ENCODE data around the gene FCF1. TPM values are rescaled to one million over a fixed set of nuclear protein-coding genes. Genes with fewer than 3 reads are reported as not detected.

The FCF1 gene
- total and polyA plus RNA-seq, 2 of the 4 experiments (the other 2 are of a cell fraction): 37.1 to 45.5 TPM

- no TSS peak for BruUV-seq (replicated peaks)
- H2BK15ac ChIP-seq (ENCODE audit: low read depth, low read length): no peak overlapping the region
Observed at GRCh38 chr14:74675219-74675618, 37.7 kb upstream of the FCF1 start.

More at GRCh38 chr14:74675219-74675618, 37.7 kb upstream of the FCF1 start:
- Histone ChIP-seq H3K4me1 (ENCODE audit: control insufficient read depth, insufficient read depth, low read length) (peaks cover 6% of the 10 kb centered on the region), H3K4me3 (ENCODE audit: insufficient read depth, low read depth, low read length) (no peak overlapping the region), H4K5ac (ENCODE audit: low read depth, low read length) (no peak overlapping the region), H2AK5ac (ENCODE audit: low read depth, low read length) (no peak overlapping the region), H3K9me3 (ENCODE audit: control insufficient read depth, insufficient read depth, low read length) (no peaks in the 10 kb centered on the region), H3K18ac (ENCODE audit: low read depth, low read length) (no peak overlapping the region), H3K9me1 (ENCODE audit: insufficient read depth, low read length) (peaks cover 3% of the 10 kb centered on the region; the same call in 1 of the 2 replicates), H3K23ac (ENCODE audit: low read depth, low read length) (no peak overlapping the region), H3K4me2 (ENCODE audit: low read depth, low read length) (no peak overlapping the region), H3K27me3 (ENCODE audit: control insufficient read depth, insufficient read depth, low read length) (no peaks in the 10 kb centered on the region), H4K8ac (ENCODE audit: low read depth in 2 of 2, low read length in 2 of 2) (no peak overlapping the region), H3K9ac (ENCODE audit: low read depth, low read length) (no peak overlapping the region), H2AFZ (replicated peaks; ENCODE audit: low read length, poor library complexity) (no peak overlapping the region), H3K56ac (ENCODE audit: extremely low read depth, insufficient read depth, low read length) (no peak overlapping the region), H2BK5ac (ENCODE audit: low read depth, low read length, poor library complexity, severe bottlenecking) (no peak overlapping the region), H3K4ac (ENCODE audit: low read depth, low read length) (no peak overlapping the region), H2AK9ac (replicated peaks; ENCODE audit: low read depth, low read length, poor library complexity) (no peak overlapping the region), H4K91ac (ENCODE audit: insufficient read depth, low read depth, low read length) (no peak overlapping the region), H2BK20ac (ENCODE audit: low read depth, low read length) (no peak overlapping the region), H4K20me1 (ENCODE audit: insufficient read depth, low read length) (no peaks in the 10 kb centered on the region), H2BK120ac (ENCODE audit: low read depth, low read length) (no peak overlapping the region), H3K14ac (replicated peaks; ENCODE audit: low read depth, low read length) (no peak overlapping the region), H3K36me3 (ENCODE audit: control insufficient read depth, insufficient read depth, low read length) (peaks cover 27% of the 10 kb centered on the region), H3K79me1 (ENCODE audit: low read depth in 1 of 2, low read length in 2 of 2) (peaks cover 9 to 19% of the 10 kb centered on the region in 2 experiments; a peak in 3 of 4 replicates), H3K27ac (ENCODE audit: insufficient read depth, low read length) (no peak overlapping the region)
- ChIA-PET CTCF (no interaction called here), POLR2A (ENCODE audit: unreplicated experiment) (no interaction called here)
- dilution Hi-C loops (cut with HindIII; ENCODE audit: low sequenced_read_pairs, unreplicated experiment) (no loop called here), in situ Hi-C loops (cut with MboI; ENCODE audit: low sequenced_read_pairs) (no loop called here), intact Hi-C loops (cut with micrococcal nuclease) (no loop called here)
- DNase-seq (no peak), ATAC-seq (ENCODE audit: low read depth) (no peak)
- no peak for TF ChIP-seq NFE2L2 (IDR thresholded peaks at IDR 0.05; ENCODE audit: low read depth, low read length)
- no peak for TF ChIP-seq SMC3 (IDR thresholded peaks at IDR 0.05; ENCODE audit: low read depth, low read length)
- no peak for TF ChIP-seq POLR2A (IDR thresholded peaks at IDR 0.05; ENCODE audit: low read depth, low read length)
- TF ChIP-seq BHLHE40 (IDR thresholded peaks at IDR 0.05; ENCODE audit: low read depth, low read length): no peak
- TF ChIP-seq CTCF (conservative IDR thresholded peaks at IDR 0.05; ENCODE audit: low read depth, low read length): no peak
- no peak for TF ChIP-seq CHD1 (IDR thresholded peaks at IDR 0.05; ENCODE audit: low read depth, low read length)
- no peak for TF ChIP-seq USF2 (IDR thresholded peaks at IDR 0.05; ENCODE audit: low read depth, low read length)
- no peak for TF ChIP-seq ELK1 (IDR thresholded peaks at IDR 0.05; ENCODE audit: borderline replicate concordance, low read depth, low read length)
- TF ChIP-seq FOS (IDR thresholded peaks at IDR 0.05; ENCODE audit: low read depth, low read length): no peak
- TF ChIP-seq RFX5 (IDR thresholded peaks at IDR 0.05; ENCODE audit: low read depth, low read length): no peak
- no peak for TF ChIP-seq RCOR1 (IDR thresholded peaks at IDR 0.05; ENCODE audit: insufficient replicate concordance, low read length)
- TF ChIP-seq CEBPB (IDR thresholded peaks at IDR 0.05; ENCODE audit: low read depth, low read length): no peak
- TF ChIP-seq MAZ (IDR thresholded peaks at IDR 0.05; ENCODE audit: borderline replicate concordance, low read depth, low read length): no peak
- TF ChIP-seq MXI1 (IDR thresholded peaks at IDR 0.05; ENCODE audit: borderline replicate concordance, low read depth, low read length): no peak
- TF ChIP-seq MAFK (IDR thresholded peaks at IDR 0.05; ENCODE audit: low read depth, low read length): no peak
- no peak for TF ChIP-seq RAD21 (IDR thresholded peaks at IDR 0.05; ENCODE audit: low read length)
